C4-2B (cell line): ENCODE measurements around the gene ZER1.

Experiments used
- CTCF ChIP-seq: fragments of 450-650 bp; conservative IDR thresholded peaks from 2 replicates; pipeline ENCODE4 v1.5.1; 2017; ENCODE audit warnings: mild to moderate bottlenecking
- ZFX ChIP-seq: fragments of 450-650 bp; IDR thresholded peaks from 2 replicates; pipeline ENCODE4 v1.6.1; 2017

GRCh38 chr9:128750926-128751595 lies 20.7 kb downstream of the ZER1 start:
- TF ChIP-seq CTCF: no peak
- TF ChIP-seq ZFX: no peak
